HG03571 (cell line): ENCODE data around the gene SLC27A6.
"Not testable (repeated sequence)": the region's sequence is repeated elsewhere in the genome, so short reads cannot be mapped to it uniquely, and the experiment has no call there.

Experiments
- ATAC-seq: cut with Tn5 transposase; IDR thresholded peaks from one replicate; pipeline ENCODE4 v1.9.1; 2021; ENCODE audit not compliant: unreplicated experiment

The SLC27A6 gene

DNA sequence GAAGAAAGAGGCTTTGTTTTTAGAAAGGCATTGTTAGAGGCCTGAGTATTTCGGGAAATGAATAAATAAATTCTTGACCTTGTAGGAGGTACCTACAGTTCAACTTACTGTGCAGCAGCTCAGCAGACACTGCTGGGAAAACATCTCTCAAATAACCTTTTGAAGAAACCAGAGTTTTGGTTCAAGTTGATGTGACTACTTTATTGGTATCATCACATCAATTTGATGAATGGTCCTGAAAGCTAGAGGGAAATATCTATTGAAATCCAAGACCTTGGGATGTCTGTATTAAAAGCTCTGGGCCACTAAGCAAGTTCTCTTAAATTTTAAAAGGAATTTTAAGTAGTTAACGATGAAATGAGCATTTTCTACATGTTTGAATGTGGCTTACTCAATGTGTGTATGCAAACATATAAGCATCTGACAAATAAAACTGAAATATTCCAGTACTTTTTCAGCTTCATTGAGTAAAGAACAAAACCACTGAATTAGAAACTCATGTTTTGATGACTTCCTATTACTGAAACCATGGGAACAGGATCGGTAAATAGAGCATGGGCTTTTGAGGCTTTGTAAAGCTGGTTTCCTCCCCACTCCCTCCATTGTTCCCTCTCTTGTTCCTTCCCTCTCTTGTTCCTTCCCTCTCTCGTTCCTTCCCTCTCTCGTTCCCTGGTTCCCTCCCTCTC, 36.7 kb downstream of the SLC27A6 start:
- ATAC-seq = no peak

DNA sequence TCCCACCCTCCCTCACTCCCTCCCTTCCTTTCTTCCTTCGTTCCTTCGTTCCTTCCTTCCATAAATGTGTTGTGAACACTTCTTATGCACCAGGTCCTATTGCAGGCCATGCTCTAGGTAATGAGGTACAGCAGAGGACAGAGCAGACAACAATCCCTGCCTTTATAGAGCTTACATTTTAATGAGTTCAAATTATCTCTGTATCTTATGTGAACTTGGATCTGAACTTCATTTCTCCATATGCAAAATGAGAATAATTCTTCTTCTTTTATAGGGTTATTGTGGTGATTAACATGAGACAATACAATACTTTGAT, 37.2 kb downstream of the SLC27A6 start:
- no peak for ATAC-seq

DNA sequence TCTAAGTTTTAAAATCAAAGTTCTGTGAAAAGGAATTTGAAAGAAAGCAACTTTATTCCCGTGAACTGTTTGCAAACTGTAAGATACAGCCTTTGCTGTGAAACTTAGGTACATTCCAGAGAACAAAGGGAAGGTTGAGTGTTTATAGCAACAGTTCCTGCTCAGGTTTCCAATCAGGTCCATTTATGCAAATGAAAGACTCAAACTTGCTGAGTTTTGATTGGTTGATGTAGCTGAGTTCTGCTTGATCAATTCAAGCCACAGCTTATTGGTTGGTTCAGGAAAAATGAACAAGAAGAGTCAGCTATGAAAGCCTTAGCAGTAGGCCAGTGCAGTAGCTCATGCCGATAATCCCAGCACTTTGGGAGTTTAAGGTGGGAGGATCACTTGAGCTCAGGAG, 37.9 kb downstream of the SLC27A6 start:
- ATAC-seq = no peak

DNA sequence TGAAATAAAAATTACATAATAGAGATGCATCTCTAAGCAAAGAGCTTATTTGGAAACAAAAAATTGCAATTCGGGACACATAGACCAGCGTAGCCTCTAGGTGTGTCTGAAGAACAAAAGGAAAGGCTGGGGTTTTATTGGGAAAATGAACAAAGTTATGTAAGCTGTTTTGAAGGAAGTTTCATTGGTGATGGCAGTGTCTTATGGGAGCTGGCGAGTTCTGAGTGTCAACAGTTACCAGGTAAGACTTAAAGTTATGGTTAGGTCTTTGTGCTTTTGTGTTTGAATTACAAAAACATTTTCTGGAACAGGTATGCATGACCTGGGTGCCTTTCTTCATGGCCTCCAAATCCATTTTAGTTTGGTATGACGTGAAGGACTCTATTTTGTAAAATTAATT, 48.9 kb downstream of the SLC27A6 start:
- no peak for ATAC-seq

DNA sequence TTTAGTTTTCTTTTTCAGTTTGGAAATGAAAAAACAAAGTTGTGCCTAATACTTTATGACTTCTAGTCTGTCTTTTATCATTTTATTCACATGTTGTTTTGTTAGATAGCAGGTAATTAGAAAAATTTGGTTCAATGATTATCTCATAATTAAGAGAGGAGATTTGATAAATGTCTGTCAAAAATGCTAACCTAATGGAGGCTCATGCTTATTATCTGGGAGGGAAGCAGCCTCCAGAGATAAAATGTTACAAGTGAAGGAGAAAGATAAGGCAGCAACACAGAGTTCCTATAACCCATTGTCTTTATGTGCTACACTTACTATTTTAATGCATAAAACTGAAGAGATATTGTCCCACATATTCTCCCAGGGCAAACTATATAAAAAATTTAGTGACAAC, 53.5 kb downstream of the SLC27A6 start:
- no peak for ATAC-seq

- no peak for ATAC-seq
Measured at GRCh38 chr5:129019401-129019908, 54.2 kb downstream of the SLC27A6 start.

GRCh38 chr5:129020683-129021082, 55.4 kb downstream of the SLC27A6 start:
- no peak for ATAC-seq

DNA sequence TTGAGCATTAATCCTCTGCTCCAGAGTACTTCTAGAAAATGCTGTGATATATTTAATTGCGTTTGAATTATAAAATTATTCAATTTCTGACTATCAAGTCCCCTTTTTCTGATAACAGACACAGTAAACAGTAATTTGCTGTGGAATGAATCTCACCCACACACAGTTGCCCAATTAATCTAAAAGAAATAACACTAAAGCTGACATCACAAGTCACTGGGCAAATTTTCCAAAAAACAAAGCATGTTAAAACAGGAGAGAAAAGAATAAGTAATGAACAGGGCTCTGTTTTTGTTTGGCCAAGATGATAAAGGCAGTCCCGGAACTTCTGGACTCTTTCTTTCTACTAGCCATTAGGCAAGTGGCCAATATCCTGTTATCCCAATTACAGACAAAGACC, 56.5 kb downstream of the SLC27A6 start:
- ATAC-seq = no peak

- no peak for ATAC-seq
Measured at GRCh38 chr5:129022599-129022998, 57.3 kb downstream of the SLC27A6 start.

DNA sequence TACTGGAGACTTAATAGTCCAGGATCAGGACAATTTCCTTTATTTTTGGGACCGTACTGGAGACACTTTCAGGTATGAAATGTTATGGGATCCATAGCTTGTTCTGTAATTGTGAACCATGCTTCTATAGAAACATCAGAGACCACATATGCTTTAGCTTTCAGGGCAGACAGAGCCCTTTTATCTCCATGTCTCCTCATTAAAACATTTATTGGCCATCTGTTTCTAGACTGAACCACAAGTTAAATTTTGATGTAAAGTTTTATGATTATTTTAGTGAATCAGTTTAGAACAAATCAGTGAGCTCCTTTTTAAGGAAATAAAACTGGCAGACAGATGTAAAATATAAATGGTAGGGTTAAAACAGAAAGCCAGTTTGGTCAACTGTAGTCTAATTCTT, 62.0 kb downstream of the SLC27A6 start:
- ATAC-seq = no peak

- no peak for ATAC-seq
Measured at GRCh38 chr5:129031886-129032683, 66.8 kb downstream of the SLC27A6 start.

GRCh38 chr5:129036257-129036656, 71.0 kb downstream of the SLC27A6 start:
- ATAC-seq = not testable (repeated sequence)

GRCh38 chr5:129041196-129041881, 76.1 kb downstream of the SLC27A6 start:
- no peak for ATAC-seq

GRCh38 chr5:129042306-129042705, 77.0 kb downstream of the SLC27A6 start:
- no peak for ATAC-seq

DNA sequence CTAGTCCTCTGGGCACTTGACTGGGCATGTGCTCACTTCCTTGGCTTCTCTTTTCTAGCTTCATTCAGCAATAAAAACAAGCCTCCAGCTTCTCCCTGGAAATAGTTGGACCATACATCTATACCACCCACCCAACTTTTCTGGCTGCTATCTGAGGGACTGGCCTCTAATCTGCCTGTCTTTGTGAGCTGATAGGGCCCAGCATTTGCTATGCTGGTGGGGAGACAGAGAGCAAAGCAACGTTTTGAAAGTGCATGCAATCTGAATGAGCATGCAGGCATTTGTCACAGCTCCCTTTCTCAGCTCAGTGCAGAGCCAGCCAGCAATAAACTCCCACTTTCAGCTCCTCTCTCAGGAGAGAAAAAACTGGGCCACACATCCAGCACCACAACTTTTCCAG, 78.6 kb downstream of the SLC27A6 start:
- no peak for ATAC-seq

DNA sequence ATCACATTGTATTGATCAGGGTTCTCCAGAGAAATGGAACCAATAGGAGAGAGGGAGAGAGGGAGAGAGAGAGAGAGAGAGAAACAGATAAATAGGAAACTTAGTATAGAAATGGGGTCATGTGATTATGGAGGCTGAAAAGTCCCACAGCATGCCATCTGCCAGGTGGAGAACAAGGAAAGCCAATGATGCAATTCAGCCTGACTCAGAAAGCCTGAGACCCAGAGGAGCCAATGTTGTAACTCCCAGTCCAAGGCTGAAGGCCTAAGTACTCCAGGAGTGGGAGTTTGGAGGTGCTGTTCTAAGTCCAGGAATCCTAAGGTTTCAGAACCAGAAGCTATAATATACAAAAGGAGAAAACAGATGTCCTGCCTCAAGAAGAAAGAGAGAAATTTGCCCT, 80.9 kb downstream of the SLC27A6 start:
- no peak for ATAC-seq

DNA sequence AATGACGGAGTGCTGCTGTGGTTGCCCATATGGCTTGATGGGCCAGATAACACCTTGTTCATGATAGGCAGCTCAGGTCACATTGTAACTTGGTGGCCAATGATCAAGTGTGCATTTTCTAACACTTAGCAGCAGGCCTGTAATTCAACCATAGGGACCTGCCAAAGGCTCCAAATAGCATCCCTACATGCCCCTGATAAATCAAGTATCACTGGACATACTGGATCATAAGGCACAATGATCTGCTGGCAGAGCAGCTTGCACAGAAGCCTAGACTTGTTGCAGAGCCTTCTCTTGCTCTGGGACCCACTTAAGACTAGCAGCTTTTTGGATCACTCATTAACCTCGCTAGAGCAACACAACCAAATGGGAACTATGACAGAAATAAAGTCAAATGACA, 83.2 kb downstream of the SLC27A6 start:
- no peak for ATAC-seq

DNA sequence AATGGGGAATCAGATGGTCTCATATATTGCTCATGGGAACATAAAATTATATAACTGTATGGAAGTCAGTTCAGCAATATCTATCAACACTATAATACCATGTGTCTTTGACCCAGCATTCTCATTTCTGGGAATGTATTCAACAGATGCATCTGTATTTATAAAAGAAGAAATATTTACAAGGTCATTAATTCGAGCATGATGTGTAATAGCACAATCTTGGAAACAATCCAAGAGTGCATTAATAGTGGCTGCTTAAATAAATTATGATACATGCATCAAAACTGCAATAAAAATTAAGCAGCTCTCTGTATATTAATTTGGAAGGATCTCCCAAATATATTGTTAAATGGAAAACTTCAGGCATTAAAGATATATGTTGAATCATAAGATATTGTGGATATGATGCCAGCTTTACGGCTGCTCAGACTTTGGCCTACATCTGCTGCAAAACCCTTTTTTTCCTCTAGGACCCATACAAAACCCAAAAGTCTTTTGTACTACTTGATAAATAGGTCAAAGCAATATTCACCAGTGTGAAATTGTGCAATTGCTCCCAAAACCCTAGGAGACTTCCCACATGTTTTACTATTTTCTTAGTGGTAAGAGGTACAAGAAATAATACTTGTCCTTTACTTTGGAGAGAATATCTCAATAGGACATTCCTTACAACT, 84.0 kb downstream of the SLC27A6 start:
- no peak for ATAC-seq

GRCh38 chr5:129051283-129051682, 86.0 kb downstream of the SLC27A6 start:
- no peak for ATAC-seq

GRCh38 chr5:129053438-129053837, 88.2 kb downstream of the SLC27A6 start:
- no peak for ATAC-seq

DNA sequence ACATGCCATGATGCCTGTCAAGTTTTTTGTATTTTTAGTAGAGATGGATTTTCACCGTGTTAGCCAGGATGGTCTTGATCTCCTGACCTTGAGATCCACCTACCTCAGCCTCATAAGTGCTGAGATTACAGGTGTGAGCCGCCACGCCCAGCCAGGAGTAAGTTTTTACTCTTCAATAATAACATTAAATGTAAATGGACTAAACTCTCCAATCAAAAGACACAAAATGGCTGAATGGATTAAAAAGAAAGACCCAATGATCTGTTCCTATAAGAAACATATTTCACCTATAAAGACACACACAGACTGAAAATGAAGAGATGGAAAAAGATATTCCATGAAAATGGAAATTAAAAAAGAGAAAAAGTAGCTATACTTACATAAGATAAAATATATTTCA, 92.0 kb downstream of the SLC27A6 start:
- ATAC-seq = no peak
